ENCODE data around the gene SASS6.

The SASS6 gene

DNA sequence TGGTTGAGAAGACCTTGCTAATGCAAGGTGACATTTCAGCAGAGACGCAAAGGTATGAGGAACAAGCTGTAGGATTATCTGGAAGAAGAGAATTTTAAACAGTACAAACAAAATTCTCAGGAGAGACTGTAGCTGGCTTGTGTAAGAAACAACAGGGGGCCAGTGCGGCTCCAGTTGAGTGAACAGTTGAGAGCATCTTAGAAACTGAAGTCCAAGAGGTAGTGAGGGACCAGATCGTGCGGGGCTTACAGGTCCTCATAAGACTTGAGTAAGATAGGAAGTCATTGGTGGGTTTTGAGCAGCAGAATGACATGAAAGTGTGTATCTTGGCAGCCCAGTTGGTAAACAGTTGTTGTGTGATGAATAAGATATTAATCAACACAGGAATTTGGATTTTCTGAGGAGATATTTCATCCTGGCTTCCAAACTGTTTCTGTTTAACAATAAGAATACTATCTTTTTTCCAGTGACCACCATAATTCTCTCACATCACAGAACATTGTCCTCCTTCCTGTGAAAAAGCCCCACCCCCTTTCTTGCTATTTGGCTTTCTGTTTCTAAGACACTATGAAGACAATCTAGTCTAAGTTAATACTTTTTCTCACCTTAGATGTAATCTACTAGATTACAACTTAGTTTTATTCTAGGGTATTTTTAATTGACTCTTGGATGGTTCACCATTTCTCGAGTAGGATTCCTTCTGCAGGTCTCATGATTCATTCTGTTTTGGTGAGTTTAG lies 62.4 kb downstream of the SASS6 start:
- H3K4me3 ChIP-seq = no peak overlapping the region
- no peak overlapping the region for H3K9ac ChIP-seq (ENCODE audit: insufficient read length)
- no peaks in the 10 kb centered on the region for H3K9me3 ChIP-seq (ENCODE audit: low read depth, low read length)
- H3K36me3 ChIP-seq (ENCODE audit: insufficient read depth, low read length) = peaks cover 84% of the 10 kb centered on the region
- no peak for DNase-seq (ENCODE audit: low read depth, low spot score)
- TF ChIP-seq EZH2 (IDR thresholded peaks at IDR 0.05) = no peak
- no peak for TF ChIP-seq FOXP2 (optimal IDR thresholded peaks at IDR 0.05; ENCODE audit: control extremely low read depth, extremely low read length, insufficient read depth)
- no peak for TF ChIP-seq POLR2AphosphoS5 (IDR thresholded peaks at IDR 0.05; ENCODE audit: borderline replicate concordance, low read depth, low read length)
- H3K27ac ChIP-seq = no peak overlapping the region

DNA sequence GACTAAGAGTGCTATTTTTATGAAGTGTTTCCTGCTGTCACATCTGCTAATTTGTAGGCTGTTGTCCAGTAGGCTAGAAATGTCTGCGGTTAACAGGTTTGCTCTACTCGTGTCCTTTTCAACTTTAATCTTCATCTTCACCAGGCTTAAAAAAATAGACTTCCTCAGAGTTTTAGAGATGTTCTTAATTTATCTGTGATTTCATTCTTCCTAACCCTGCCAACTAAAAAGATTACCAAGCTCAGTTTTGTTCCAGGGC lies 66.8 kb downstream of the SASS6 start:
- Histone ChIP-seq H3K36me3 (ENCODE audit: insufficient read depth, low read length) (peaks cover 86% of the 10 kb centered on the region), H3K9ac (ENCODE audit: insufficient read length) (no peak overlapping the region), H3K27ac (no peak overlapping the region), H3K4me3 (no peak overlapping the region), H3K9me3 (ENCODE audit: low read depth, low read length) (no peaks in the 10 kb centered on the region)
- TF ChIP-seq POLR2AphosphoS5 (IDR thresholded peaks at IDR 0.05; ENCODE audit: borderline replicate concordance, low read depth, low read length) = no peak
- TF ChIP-seq EZH2 (IDR thresholded peaks at IDR 0.05) = no peak
- no peak for TF ChIP-seq FOXP2 (optimal IDR thresholded peaks at IDR 0.05; ENCODE audit: control extremely low read depth, extremely low read length, insufficient read depth)
- DNase-seq (ENCODE audit: low read depth, low spot score) = no peak

DNA sequence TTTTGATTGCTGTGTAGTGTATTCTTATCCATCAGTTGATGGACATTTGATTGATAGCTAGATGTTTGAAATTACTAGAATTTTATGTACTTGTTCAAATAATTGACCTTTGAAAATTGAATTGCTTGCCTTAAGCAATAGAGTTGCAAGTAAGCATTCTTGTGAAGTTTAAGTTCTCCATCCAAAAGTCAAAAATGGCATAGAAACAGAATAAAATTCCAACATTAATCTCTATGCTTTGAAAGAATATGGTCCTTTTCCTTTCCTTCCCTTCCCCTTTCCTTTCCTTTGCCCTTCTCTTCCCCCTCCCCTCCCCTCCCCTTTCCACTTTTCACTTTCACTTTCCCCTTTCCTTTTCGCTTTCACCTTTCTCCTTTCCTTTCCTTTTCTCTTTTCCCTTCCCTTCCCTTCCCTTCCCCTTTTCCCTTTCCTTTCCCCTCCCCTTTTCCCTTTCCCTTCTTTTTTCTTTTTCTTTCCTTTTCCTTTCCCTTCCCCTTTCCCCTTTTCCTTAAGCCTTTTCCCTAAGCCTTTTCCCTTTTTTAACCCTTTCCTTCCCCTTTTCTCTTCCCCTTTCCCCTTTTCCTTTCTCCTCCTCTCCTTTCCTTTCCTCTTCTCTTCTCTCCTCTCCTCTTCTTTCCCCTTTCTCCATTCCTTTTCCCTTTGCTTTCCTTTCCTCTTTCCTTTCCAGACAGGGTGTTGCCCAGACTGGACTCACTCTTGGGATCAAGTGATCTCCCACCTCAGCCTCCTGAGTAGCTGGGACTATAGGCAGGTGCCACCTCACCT lies 67.4 kb downstream of the SASS6 start:
- Histone ChIP-seq H3K9ac (ENCODE audit: insufficient read length) (no peak overlapping the region), H3K4me3 (no peak overlapping the region), H3K9me3 (ENCODE audit: low read depth, low read length) (no peaks in the 10 kb centered on the region), H3K36me3 (ENCODE audit: insufficient read depth, low read length) (peaks cover 86% of the 10 kb centered on the region), H3K27ac (no peak overlapping the region)
- no peak for TF ChIP-seq FOXP2 (optimal IDR thresholded peaks at IDR 0.05; ENCODE audit: control extremely low read depth, extremely low read length, insufficient read depth)
- TF ChIP-seq EZH2 (IDR thresholded peaks at IDR 0.05) = no peak
- no peak for TF ChIP-seq POLR2AphosphoS5 (IDR thresholded peaks at IDR 0.05; ENCODE audit: borderline replicate concordance, low read depth, low read length)
- no peak for DNase-seq (ENCODE audit: low read depth, low spot score)

DNA sequence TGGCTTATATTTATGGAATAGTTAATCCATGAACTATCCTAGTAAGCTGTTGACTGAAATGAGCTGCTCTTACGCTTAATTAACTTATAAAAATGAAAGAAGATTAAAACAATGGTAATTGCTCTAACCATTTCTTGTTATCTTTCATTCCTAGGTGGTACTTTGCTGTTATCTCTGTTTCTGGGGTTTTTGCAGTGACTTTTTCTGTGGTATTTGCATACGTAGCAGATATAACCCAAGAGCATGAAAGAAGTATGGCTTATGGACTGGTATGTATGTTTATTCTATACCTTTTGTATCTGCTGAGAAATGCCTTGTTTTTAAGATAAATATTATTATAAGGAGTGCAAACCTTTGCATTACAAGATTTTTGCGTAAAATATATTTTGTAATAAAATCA lies 71.0 kb downstream of the SASS6 start:
- Histone ChIP-seq H3K9ac (ENCODE audit: insufficient read length) (no peak overlapping the region), H3K27ac (no peak overlapping the region), H3K36me3 (ENCODE audit: insufficient read depth, low read length) (peaks cover 81% of the 10 kb centered on the region), H3K9me3 (ENCODE audit: low read depth, low read length) (no peaks in the 10 kb centered on the region), H3K4me3 (no peak overlapping the region)
- TF ChIP-seq FOXP2 (optimal IDR thresholded peaks at IDR 0.05; ENCODE audit: control extremely low read depth, extremely low read length, insufficient read depth) (no peak), EZH2 (IDR thresholded peaks at IDR 0.05) (no peak), POLR2AphosphoS5 (IDR thresholded peaks at IDR 0.05; ENCODE audit: borderline replicate concordance, low read depth, low read length) (no peak)
- DNase-seq (ENCODE audit: low read depth, low spot score) = no peak

DNA sequence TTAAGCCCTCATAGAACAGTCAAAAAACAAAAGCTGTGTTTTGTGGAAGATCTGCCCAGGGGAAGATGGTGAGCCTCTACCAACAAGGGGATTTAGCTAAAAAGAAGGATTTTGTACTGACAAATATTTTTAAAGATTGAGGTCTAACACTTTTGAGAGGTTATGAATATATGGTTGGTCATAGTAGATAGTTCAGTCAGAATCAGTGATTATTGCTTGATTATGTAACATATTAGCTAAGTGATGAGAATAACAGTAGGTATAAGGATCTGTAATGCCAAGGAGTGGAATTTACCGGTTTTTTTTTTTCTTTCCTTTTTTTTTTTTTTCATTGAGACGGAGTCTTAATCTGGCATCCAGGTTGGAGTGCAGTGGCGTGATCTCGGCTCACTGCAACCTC lies 79.0 kb downstream of the SASS6 start:
- Histone ChIP-seq H3K9me3 (ENCODE audit: low read depth, low read length) (no peaks in the 10 kb centered on the region), H3K4me3 (no peak overlapping the region), H3K27ac (peak overlapping the region; percentile 38; the same call in 1 of the 2 replicates), H3K9ac (ENCODE audit: insufficient read length) (no peak overlapping the region), H3K36me3 (ENCODE audit: insufficient read depth, low read length) (peaks cover 37% of the 10 kb centered on the region)
- no peak for DNase-seq (ENCODE audit: low read depth, low spot score)
- no peak for TF ChIP-seq FOXP2 (optimal IDR thresholded peaks at IDR 0.05; ENCODE audit: control extremely low read depth, extremely low read length, insufficient read depth)

DNA sequence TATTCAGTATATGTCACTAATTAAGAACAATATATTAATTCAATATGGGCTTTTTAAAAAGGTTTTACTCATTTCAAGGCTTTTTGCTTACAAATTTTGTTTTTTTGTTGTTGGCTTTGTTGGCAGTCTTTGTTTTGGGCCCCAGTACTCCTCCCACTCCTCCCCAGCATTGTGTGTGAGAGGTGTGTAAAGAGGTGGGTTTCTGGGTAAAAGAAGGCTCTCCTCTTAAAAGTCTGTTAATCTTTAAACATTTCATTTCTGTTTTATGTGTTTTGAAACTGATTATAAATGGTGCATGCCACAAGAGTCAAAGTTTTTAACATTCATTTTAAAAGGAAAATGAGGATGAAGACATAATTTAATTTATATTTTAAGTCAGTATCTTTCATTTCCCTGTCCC lies 79.6 kb downstream of the SASS6 start:
- peaks cover 31% of the 10 kb centered on the region for H3K36me3 ChIP-seq (ENCODE audit: insufficient read depth, low read length)

DNA sequence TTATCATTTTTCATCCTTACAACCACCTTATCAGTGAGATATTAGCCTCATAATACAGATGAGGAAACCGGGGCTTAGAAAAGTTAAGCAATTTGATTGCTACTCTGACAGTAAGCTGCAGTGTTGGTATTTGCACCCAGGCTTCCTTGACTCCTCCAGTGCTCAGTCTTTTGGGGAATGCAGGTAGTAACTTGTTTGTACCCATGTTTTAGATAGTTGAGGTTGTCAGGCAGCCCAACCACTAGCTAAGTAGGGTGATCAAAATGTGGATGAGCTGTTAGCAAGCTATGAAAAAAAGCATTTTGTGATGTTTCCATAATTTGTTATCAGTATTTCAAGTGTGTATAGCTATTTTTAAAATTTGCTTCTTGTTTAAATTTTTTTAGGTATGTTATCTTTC lies 80.8 kb downstream of the SASS6 start:
- H3K27ac ChIP-seq = 0 out of 2 replicates have a peak overlapping the region, but pooled peaks have one; percentile 43
- no peaks in the 10 kb centered on the region; the same call in 1 of the 2 replicates for H3K9me3 ChIP-seq (ENCODE audit: low read depth, low read length)
- TF ChIP-seq POLR2AphosphoS5 (IDR thresholded peaks at IDR 0.05; ENCODE audit: borderline replicate concordance, low read depth, low read length) (no peak), FOXP2 (optimal IDR thresholded peaks at IDR 0.05; ENCODE audit: control extremely low read depth, extremely low read length, insufficient read depth) (no peak), EZH2 (IDR thresholded peaks at IDR 0.05) (no peak)
- no peak overlapping the region for H3K4me3 ChIP-seq
- H3K9ac ChIP-seq (ENCODE audit: insufficient read length) = no peak overlapping the region
- peaks cover 23% of the 10 kb centered on the region for H3K36me3 ChIP-seq (ENCODE audit: insufficient read depth, low read length)
- no peak for DNase-seq (ENCODE audit: low read depth, low spot score)

More for the DNA sequence above, 79.6 kb downstream of the SASS6 start:
- TF ChIP-seq EZH2 (IDR thresholded peaks at IDR 0.05) (no peak), POLR2AphosphoS5 (IDR thresholded peaks at IDR 0.05; ENCODE audit: borderline replicate concordance, low read depth, low read length) (no peak), FOXP2 (optimal IDR thresholded peaks at IDR 0.05; ENCODE audit: control extremely low read depth, extremely low read length, insufficient read depth) (no peak)
- Histone ChIP-seq H3K27ac (peak overlapping the region; percentile 38; the same call in 1 of the 2 replicates), H3K9ac (ENCODE audit: insufficient read length) (no peak overlapping the region), H3K4me3 (no peak overlapping the region), H3K9me3 (ENCODE audit: low read depth, low read length) (no peaks in the 10 kb centered on the region)
- no peak for DNase-seq (ENCODE audit: low read depth, low spot score)

DNA sequence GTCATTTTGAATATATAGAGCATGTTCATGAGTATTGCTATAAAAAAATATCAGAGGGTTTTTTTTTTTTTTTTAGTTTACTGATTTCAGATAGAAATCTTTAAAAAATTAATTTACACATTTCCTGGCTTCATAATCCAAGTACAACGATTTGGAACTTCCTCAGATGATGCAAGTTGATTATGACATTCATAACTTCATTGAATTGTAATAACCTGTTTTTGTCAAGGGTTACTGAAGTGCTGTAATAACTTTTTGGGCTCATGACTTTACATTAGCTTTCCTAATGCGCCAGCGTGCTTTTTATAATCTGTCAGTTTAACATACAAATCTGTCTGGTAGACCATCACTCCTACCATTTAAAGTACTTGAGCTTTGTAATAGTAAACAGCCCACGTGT lies 81.3 kb downstream of the SASS6 start:
- DNase-seq (ENCODE audit: low read depth, low spot score) = no peak
- no peaks in the 10 kb centered on the region; the same call in 1 of the 2 replicates for H3K9me3 ChIP-seq (ENCODE audit: low read depth, low read length)
- 0 out of 2 replicates have a peak overlapping the region, but pooled peaks have one; percentile 43 for H3K27ac ChIP-seq
- no peak overlapping the region for H3K4me3 ChIP-seq
- TF ChIP-seq FOXP2 (optimal IDR thresholded peaks at IDR 0.05; ENCODE audit: control extremely low read depth, extremely low read length, insufficient read depth) = no peak
- TF ChIP-seq EZH2 (IDR thresholded peaks at IDR 0.05) = no peak
- TF ChIP-seq POLR2AphosphoS5 (IDR thresholded peaks at IDR 0.05; ENCODE audit: borderline replicate concordance, low read depth, low read length) = no peak
- peaks cover 28% of the 10 kb centered on the region for H3K36me3 ChIP-seq (ENCODE audit: insufficient read depth, low read length)
- no peak overlapping the region for H3K9ac ChIP-seq (ENCODE audit: insufficient read length)
